Vagina (tissue), 2 donors: ENCODE data around the gene HTR6. TPM values are rescaled to one million over a fixed set of nuclear protein-coding genes. Genes with fewer than 3 reads are reported as not detected.

Experiments used
- DNase-seq, 2 donors: peaks; one replicate each; pipeline ENCODE4 v3.0.0-alpha.2; 2017; ENCODE audit errors: extremely low spot score in 2 of 2
- H3K27ac ChIP-seq: fragments of 200-600 bp; sonication (generic); one replicate; pipeline ENCODE4 v1.5.1; 2019
- H3K27me3 ChIP-seq: fragments of 200-600 bp; sonication (generic); one replicate; pipeline ENCODE4 v1.5.1; 2019
- H3K36me3 ChIP-seq, 2 donors: fragments of 200-600 bp; sonication (generic); one replicate each; pipeline ENCODE4 v1.5.1; 2017 to 2019
- H3K4me1 ChIP-seq: fragments of 200-600 bp; sonication (generic); one replicate; pipeline ENCODE4 v1.5.1; 2019
- H3K4me3 ChIP-seq, 2 donors: fragments of 200-600 bp; sonication (generic); 1 replicate in 1 of 2; 2 replicates in 1 of 2; pipeline ENCODE4 v1.5.1; 2016 to 2019
- H3K9me3 ChIP-seq: fragments of 200-600 bp; sonication (generic); one replicate; pipeline ENCODE4 v1.5.1; 2019
- POLR2A ChIP-seq, 2 donors: fragments of 450-650 bp; IDR thresholded peaks; one replicate each; pipeline ENCODE4 v1.6.1; 2017; ENCODE audit warnings: antibody characterized with exemption in 2 of 2, mild to moderate bottlenecking in 2 of 2, moderate library complexity in 2 of 2
- POLR2AphosphoS5 ChIP-seq, 2 donors: sonication (generic); formaldehyde crosslinking; IDR thresholded peaks; one replicate each; pipeline ENCODE4 v1.9.0; 2017; ENCODE audit warnings: antibody characterized with exemption in 2 of 2, mild to moderate bottlenecking in 2 of 2, low read depth in 1 of 2; ENCODE audit not compliant: insufficient read depth in 1 of 2
- intact Hi-C: fragments of 100-400 bp; cut with DNase I; formaldehyde crosslinking; loops from one replicate; pipeline ENCODE4 v1.15.1; 2023
- total RNA-seq: library from RNA; depleted of rRNA; stranded (reverse); fragments of >200 nt; gene quantifications from one replicate; pipeline ENCODE4 v1.2.3, GENCODE V29; 2016
- TF ChIP-seq, protein P1 (sequence below), 3 experiments: fragments of 450-650 bp in 2 of 3; fragments of 200-600 bp in 1 of 3; sonication (generic) in 1 of 3; IDR thresholded peaks; one replicate each; pipeline ENCODE4 v1.5.1; 2017 to 2019; ENCODE audit warnings: antibody characterized with exemption in 3 of 3, mild to moderate bottlenecking in 2 of 3, moderate library complexity in 2 of 3

HTR6 gene
- total RNA-seq, 1 donor from 2014 or later = not detected

DNA sequence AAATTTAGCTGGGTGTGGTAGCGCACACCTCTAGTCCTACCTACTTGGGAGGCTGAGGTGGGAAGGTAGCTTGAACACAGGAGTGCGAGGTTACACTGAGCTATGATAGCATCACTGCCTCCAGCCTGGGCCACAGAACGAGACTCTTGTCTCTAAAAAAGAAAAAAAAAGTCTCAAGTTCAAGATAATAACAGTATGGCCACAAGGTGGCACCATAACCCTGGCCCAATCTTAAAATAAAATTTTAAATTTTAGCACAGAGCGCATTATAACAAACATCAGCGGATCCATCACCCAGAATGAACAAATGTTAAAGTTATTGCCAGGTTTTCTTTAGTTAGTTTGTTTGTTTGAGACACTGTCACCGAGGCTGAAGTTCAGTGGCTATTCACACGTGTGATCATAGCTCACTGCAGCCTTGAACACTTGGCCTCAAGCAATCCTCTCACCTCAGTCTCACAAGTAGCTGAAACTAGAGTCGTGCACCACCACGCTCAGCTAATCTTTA lies 2.9 kb upstream of the HTR6 start:
- intact Hi-C loops = no loop called here
- peaks cover 13% of the 10 kb centered on the region for H3K27me3 ChIP-seq

DNA sequence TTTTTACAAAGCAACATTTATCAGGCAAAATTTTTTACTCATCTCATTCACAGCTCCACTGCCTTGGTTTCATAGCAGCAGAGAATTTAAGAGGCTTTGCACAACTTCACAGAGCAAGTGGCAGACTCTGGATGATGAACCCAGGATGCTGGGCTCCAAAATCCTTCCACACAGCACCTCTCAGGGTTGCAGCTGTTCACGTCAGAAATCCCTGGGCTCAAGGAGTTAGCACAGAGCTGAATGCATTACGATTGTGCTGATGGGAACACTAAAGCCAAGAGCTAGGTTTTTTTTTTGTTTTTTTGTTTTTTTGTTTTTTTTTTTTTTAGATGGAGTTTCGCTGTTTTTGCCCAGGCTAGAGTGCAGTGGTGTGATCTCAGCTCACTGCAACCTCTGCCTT lies 2.4 kb upstream of the HTR6 start:
- TF ChIP-seq POLR2AphosphoS5 (IDR thresholded peaks at IDR 0.05; ENCODE audit: insufficient read depth in 1 of 2, low read depth in 1 of 2) (no peak), POLR2A (IDR thresholded peaks at IDR 0.05) (no peak)
- TF ChIP-seq, protein P1, sequence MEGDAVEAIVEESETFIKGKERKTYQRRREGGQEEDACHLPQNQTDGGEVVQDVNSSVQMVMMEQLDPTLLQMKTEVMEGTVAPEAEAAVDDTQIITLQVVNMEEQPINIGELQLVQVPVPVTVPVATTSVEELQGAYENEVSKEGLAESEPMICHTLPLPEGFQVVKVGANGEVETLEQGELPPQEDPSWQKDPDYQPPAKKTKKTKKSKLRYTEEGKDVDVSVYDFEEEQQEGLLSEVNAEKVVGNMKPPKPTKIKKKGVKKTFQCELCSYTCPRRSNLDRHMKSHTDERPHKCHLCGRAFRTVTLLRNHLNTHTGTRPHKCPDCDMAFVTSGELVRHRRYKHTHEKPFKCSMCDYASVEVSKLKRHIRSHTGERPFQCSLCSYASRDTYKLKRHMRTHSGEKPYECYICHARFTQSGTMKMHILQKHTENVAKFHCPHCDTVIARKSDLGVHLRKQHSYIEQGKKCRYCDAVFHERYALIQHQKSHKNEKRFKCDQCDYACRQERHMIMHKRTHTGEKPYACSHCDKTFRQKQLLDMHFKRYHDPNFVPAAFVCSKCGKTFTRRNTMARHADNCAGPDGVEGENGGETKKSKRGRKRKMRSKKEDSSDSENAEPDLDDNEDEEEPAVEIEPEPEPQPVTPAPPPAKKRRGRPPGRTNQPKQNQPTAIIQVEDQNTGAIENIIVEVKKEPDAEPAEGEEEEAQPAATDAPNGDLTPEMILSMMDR (IDR thresholded peaks at IDR 0.05) = no peak
- no peak for DNase-seq
- H3K36me3 ChIP-seq = peaks cover 0 to 9% of the 10 kb centered on the region in 2 donors
- no peak overlapping the region for H3K27ac ChIP-seq
- no peaks in the 10 kb centered on the region for H3K9me3 ChIP-seq
- peaks cover 13% of the 10 kb centered on the region for H3K27me3 ChIP-seq
- H3K4me3 ChIP-seq = no peak overlapping the region
- intact Hi-C loops = no loop called here
- peaks cover 26% of the 10 kb centered on the region for H3K4me1 ChIP-seq

More for the DNA sequence above, 2.9 kb upstream of the HTR6 start:
- H3K9me3 ChIP-seq = no peaks in the 10 kb centered on the region
- TF ChIP-seq, protein P1 (IDR thresholded peaks at IDR 0.05) = peak; percentile 27 to 57 (median 29)
- TF ChIP-seq POLR2AphosphoS5 (IDR thresholded peaks at IDR 0.05; ENCODE audit: insufficient read depth in 1 of 2, low read depth in 1 of 2) = no peak
- no peak overlapping the region for H3K4me3 ChIP-seq
- no peak for DNase-seq
- H3K36me3 ChIP-seq = peaks cover 0 to 11% of the 10 kb centered on the region in 2 donors
- H3K4me1 ChIP-seq = peaks cover 26% of the 10 kb centered on the region
- H3K27ac ChIP-seq = no peak overlapping the region

DNA sequence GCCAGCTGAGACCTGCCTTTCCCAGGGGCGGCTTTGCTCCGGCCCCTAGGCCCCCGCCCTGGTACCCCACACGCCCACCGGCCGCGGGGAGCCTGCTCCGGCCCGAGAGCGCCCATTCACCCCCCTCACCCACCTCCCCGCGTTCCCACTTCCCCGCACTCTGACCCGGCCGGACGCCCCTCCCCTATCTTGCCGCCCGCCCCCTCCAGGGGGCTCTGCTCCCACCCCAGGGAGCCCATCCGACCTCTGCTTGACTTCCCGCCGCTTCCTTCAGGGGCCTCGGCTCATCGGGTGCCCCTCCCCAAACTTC lies 466 bp downstream of the HTR6 start:
- peak overlapping the region; percentile 20 to 51 for H3K4me3 ChIP-seq

DNA sequence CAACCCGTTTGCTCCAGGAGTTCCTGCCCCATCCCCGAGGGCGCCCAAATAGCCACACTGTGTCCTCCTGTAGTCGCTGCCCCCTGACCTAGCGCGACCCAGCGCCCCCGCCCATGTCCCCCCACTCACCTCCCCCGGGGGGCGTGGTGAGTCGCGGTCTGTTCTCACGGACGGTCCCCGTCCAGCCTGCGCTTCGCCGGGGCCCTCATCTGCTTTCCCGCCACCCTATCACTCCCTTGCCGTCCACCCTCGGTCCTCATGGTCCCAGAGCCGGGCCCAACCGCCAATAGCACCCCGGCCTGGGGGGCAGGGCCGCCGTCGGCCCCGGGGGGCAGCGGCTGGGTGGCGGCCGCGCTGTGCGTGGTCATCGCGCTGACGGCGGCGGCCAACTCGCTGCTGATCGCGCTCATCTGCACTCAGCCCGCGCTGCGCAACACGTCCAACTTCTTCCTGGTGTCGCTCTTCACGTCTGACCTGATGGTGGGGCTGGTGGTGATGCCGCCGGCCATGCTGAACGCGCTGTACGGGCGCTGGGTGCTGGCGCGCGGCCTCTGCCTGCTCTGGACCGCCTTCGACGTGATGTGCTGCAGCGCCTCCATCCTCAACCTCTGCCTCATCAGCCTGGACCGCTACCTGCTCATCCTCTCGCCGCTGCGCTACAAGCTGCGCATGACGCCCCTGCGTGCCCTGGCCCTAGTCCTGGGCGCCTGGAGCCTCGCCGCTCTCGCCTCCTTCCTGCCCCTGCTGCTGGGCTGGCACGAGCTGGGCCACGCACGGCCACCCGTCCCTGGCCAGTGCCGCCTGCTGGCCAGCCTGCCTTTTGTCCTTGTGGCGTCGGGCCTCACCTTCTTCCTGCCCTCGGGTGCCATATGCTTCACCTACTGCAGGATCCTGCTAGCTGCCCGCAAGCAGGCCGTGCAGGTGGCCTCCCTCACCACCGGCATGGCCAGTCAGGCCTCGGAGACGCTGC lies 1.1 kb downstream of the HTR6 start:
- peak overlapping the region in 1 of 2 donors; percentile 51 for H3K4me3 ChIP-seq

More for the DNA sequence above, 466 bp downstream of the HTR6 start:
- no peaks in the 10 kb centered on the region for H3K9me3 ChIP-seq
- intact Hi-C loops = no loop called here
- peaks cover 13% of the 10 kb centered on the region for H3K27me3 ChIP-seq
- H3K4me1 ChIP-seq = peaks cover 17% of the 10 kb centered on the region
- no peaks in the 10 kb centered on the region for H3K36me3 ChIP-seq
- no peak for DNase-seq
- H3K27ac ChIP-seq = no peak overlapping the region
- TF ChIP-seq POLR2AphosphoS5 (IDR thresholded peaks at IDR 0.05; ENCODE audit: insufficient read depth in 1 of 2, low read depth in 1 of 2) = no peak
- TF ChIP-seq POLR2A (IDR thresholded peaks at IDR 0.05) = no peak
- TF ChIP-seq, protein P1 (IDR thresholded peaks at IDR 0.05) = no peak

More for the DNA sequence above, 1.1 kb downstream of the HTR6 start:
- Histone ChIP-seq H3K27me3 (peaks cover 13% of the 10 kb centered on the region), H3K4me1 (peaks cover 17% of the 10 kb centered on the region), H3K36me3 (no peaks in the 10 kb centered on the region), H3K27ac (no peak overlapping the region), H3K9me3 (no peaks in the 10 kb centered on the region)
- intact Hi-C loops = no loop called here
- TF ChIP-seq POLR2AphosphoS5 (IDR thresholded peaks at IDR 0.05; ENCODE audit: insufficient read depth in 1 of 2, low read depth in 1 of 2) (no peak), POLR2A (IDR thresholded peaks at IDR 0.05) (no peak)
- TF ChIP-seq, protein P1 (IDR thresholded peaks at IDR 0.05) = no peak
- DNase-seq = no peak
